Parathyroid adenoma (tissue), 2 donors: Measurements from ENCODE around the gene S100Z.
A peak's percentile ranks its signal among the peaks of the same experiment; 100 is the strongest.

Experiments used
- H2AFZ ChIP-seq: fragments of 300-600 bp; sonication (generic); one replicate; pipeline ENCODE4 v1.7.0; 2017; ENCODE audit warnings: antibody characterized with exemption, mild to moderate bottlenecking
- H3K27ac ChIP-seq: fragments of 300-600 bp; sonication (generic); one replicate; pipeline ENCODE4 v1.7.0; 2017
- H3K27me3 ChIP-seq: fragments of 300-600 bp; sonication (generic); one replicate; pipeline ENCODE4 v1.7.0; 2017; ENCODE audit warnings: low read length; ENCODE audit not compliant: control insufficient read depth, insufficient read depth
- H3K36me3 ChIP-seq: fragments of 300-600 bp; sonication (generic); one replicate; pipeline ENCODE4 v1.7.0; 2017; ENCODE audit warnings: low read length; ENCODE audit not compliant: control insufficient read depth, insufficient read depth
- H3K4me1 ChIP-seq: fragments of 300-600 bp; sonication (generic); one replicate; pipeline ENCODE4 v1.7.0; 2017; ENCODE audit warnings: control low read depth
- H3K4me2 ChIP-seq: fragments of 300-600 bp; sonication (generic); one replicate; pipeline ENCODE4 v1.7.0; 2017; ENCODE audit warnings: low read length
- H3K4me3 ChIP-seq: fragments of 300-600 bp; sonication (generic); one replicate; pipeline ENCODE4 v1.7.0; 2017; ENCODE audit warnings: low read depth, low read length
- H3K79me2 ChIP-seq: fragments of 300-600 bp; sonication (generic); one replicate; pipeline ENCODE4 v1.7.0; 2017; ENCODE audit warnings: control low read depth
- H3K9ac ChIP-seq: fragments of 300-600 bp; sonication (generic); one replicate; pipeline ENCODE4 v1.7.0; 2017; ENCODE audit warnings: mild to moderate bottlenecking
- H3K9me3 ChIP-seq: fragments of 300-600 bp; sonication (generic); one replicate; pipeline ENCODE4 v1.7.0; 2017; ENCODE audit warnings: low read length; ENCODE audit not compliant: control insufficient read depth
- CTCF ChIP-seq: fragments of 300-600 bp; sonication (generic); IDR thresholded peaks from one replicate; pipeline ENCODE4 v1.7.0; 2017; ENCODE audit warnings: antibody characterized with exemption, mild to moderate bottlenecking
- donor health status: primary hyperparathyroidism.

Gene S100Z

DNA sequence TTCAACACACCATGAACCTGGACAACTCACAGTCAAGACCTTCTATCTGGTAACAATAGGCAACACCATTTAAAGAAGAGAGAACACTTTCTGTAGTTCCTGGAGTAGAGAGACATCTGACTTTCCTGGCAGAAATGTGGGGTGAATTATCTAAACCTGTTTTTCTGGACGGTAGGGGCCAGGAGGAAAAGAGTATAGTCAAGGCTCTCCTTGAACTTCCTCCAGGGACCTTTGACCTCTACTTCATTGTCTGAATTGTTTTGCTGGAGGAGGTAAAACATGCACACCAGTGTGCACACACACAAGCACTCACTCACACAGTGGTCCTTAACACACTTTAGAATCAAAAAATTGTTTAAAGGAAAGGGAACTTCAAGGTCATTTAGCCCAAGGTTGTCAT lies 13.2 kb downstream of the S100Z start:
- no peaks in the 10 kb centered on the region for H3K79me2 ChIP-seq
- H3K9me3 ChIP-seq: no peaks in the 10 kb centered on the region
- no peak overlapping the region for H3K4me3 ChIP-seq
- no peaks in the 10 kb centered on the region for H3K27me3 ChIP-seq
- no peak overlapping the region for H3K9ac ChIP-seq
- no peak for TF ChIP-seq CTCF
- no peak overlapping the region for H3K27ac ChIP-seq
- no peaks in the 10 kb centered on the region for H3K36me3 ChIP-seq
- H2AFZ ChIP-seq: no peak overlapping the region
- no peak overlapping the region for H3K4me2 ChIP-seq
- H3K4me1 ChIP-seq: no peaks in the 10 kb centered on the region

DNA sequence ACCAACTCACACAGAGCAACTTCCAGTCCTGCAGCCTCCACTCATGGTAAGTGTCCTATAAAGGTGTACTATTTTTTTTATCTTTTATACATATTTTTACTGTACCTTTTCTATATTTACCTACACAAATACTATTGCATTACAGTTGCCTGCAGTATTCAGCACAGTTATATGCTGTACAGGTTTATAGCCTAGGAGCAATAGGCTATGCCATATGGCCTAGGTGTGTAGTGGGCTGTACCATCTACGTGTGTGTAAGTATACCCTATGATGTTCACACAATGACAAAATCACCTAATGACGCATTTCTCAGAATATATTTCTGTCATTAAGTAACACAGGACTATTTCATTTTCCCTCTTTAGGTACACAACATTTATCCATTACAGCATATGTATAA lies 16.7 kb downstream of the S100Z start:
- H3K9ac ChIP-seq: no peak overlapping the region
- no peak overlapping the region for H3K27ac ChIP-seq
- no peaks in the 10 kb centered on the region for H3K79me2 ChIP-seq

GRCh38 chr5:76867038-76867437 lies 17.2 kb downstream of the S100Z start:
- H3K27me3 ChIP-seq: no peaks in the 10 kb centered on the region
- TF ChIP-seq CTCF: no peak
- H2AFZ ChIP-seq: no peak overlapping the region
- H3K4me3 ChIP-seq: no peak overlapping the region
- no peak overlapping the region for H3K4me2 ChIP-seq
- no peak overlapping the region for H3K27ac ChIP-seq
- no peaks in the 10 kb centered on the region for H3K36me3 ChIP-seq
- H3K4me1 ChIP-seq: no peaks in the 10 kb centered on the region
- no peaks in the 10 kb centered on the region for H3K79me2 ChIP-seq
- no peaks in the 10 kb centered on the region for H3K9me3 ChIP-seq
- H3K9ac ChIP-seq: no peak overlapping the region

More for the DNA sequence above, 16.7 kb downstream of the S100Z start:
- Histone ChIP-seq H3K27me3 (no peaks in the 10 kb centered on the region), H3K4me1 (no peaks in the 10 kb centered on the region), H3K4me3 (no peak overlapping the region), H3K36me3 (no peaks in the 10 kb centered on the region), H3K4me2 (no peak overlapping the region), H2AFZ (no peak overlapping the region), H3K9me3 (no peaks in the 10 kb centered on the region)
- TF ChIP-seq CTCF: no peak

- Histone ChIP-seq H3K9ac (no peak overlapping the region), H3K4me1 (no peaks in the 10 kb centered on the region), H3K4me2 (no peak overlapping the region), H3K9me3 (no peaks in the 10 kb centered on the region), H3K36me3 (no peaks in the 10 kb centered on the region), H3K4me3 (no peak overlapping the region), H3K27me3 (no peaks in the 10 kb centered on the region), H3K27ac (no peak overlapping the region), H2AFZ (no peak overlapping the region), H3K79me2 (no peaks in the 10 kb centered on the region)
- TF ChIP-seq CTCF: peak; percentile 75
Measured at GRCh38 chr5:76867827-76868693, 18.2 kb downstream of the S100Z start.

GRCh38 chr5:76870046-76870445 lies 20.2 kb downstream of the S100Z start:
- Histone ChIP-seq H3K9me3 (no peaks in the 10 kb centered on the region), H3K27me3 (no peaks in the 10 kb centered on the region), H3K4me3 (no peak overlapping the region), H3K36me3 (no peaks in the 10 kb centered on the region), H3K27ac (no peak overlapping the region), H3K9ac (no peak overlapping the region), H2AFZ (no peak overlapping the region), H3K79me2 (no peaks in the 10 kb centered on the region), H3K4me2 (no peak overlapping the region), H3K4me1 (no peaks in the 10 kb centered on the region)
- no peak for TF ChIP-seq CTCF
